CD8-positive, alpha-beta memory T cell (primary cell): ENCODE measurements around the gene MYH9. TPM values are rescaled to one million over a fixed set of nuclear protein-coding genes. Genes with fewer than 3 reads are reported as not detected.
"Not testable (repeated sequence)": the region's sequence is repeated elsewhere in the genome, so short reads cannot be mapped to it uniquely, and the experiment has no call there.

Experiments
- CTCF ChIA-PET: fragments of 350-600 bp; sonication (Branson Sonifier 250); formaldehyde crosslinking; loops from one replicate; lab custom pipeline; 2021; ENCODE audit warnings: antibody characterized with exemption; lab: Charles Lee
- POLR2A ChIA-PET: fragments of 350-600 bp; sonication (Branson Sonifier 250); formaldehyde crosslinking; loops from one replicate; lab custom pipeline; 2021; ENCODE audit warnings: antibody characterized with exemption; lab: Charles Lee
- DNase-seq, 5 donors: peaks; one replicate each; pipeline versions ENCODE4 v3.0.0 to v3.0.0-alpha.2; 2020 to 2022; ENCODE audit warnings: mixed read lengths in 1 of 5
- H3K27ac ChIP-seq: one replicate; pipeline ENCODE4 v1.7.0; 2013; ENCODE audit warnings: low read depth, mild to moderate bottlenecking, low read length, moderate library complexity
- H3K27me3 ChIP-seq: 2 replicates; pipeline ENCODE4 v1.7.0; 2013; ENCODE audit warnings: low read length, mild to moderate bottlenecking; ENCODE audit not compliant: insufficient read depth, poor library complexity, severe bottlenecking
- H3K36me3 ChIP-seq: 2 replicates; pipeline ENCODE4 v1.7.0; 2013; ENCODE audit warnings: mild to moderate bottlenecking, low read length, moderate library complexity; ENCODE audit not compliant: insufficient read depth
- H3K4me1 ChIP-seq: 2 replicates; pipeline ENCODE4 v1.7.0; 2013; ENCODE audit warnings: mild to moderate bottlenecking, low read length, moderate library complexity; ENCODE audit not compliant: insufficient read depth
- H3K4me3 ChIP-seq: 2 replicates; pipeline ENCODE4 v1.7.0; 2013; ENCODE audit warnings: mild to moderate bottlenecking, low read length
- H3K9me3 ChIP-seq: 2 replicates; pipeline ENCODE4 v1.7.0; 2013; ENCODE audit warnings: mild to moderate bottlenecking, low read length
- H3K27ac Mint-ChIP-seq, 8 donors: one replicate each; pipeline ENCODE4 v1.8.0; 2020 to 2021; ENCODE audit warnings: mixed read lengths in 8 of 8, mild to moderate bottlenecking in 6 of 8, inconsistent platforms in 3 of 8, moderate library complexity in 3 of 8
- H3K27me3 Mint-ChIP-seq, 2 donors: one replicate each; pipeline ENCODE4 v1.8.0; 2020 to 2021; ENCODE audit warnings: mixed read lengths in 2 of 2, mild to moderate bottlenecking in 1 of 2, moderate library complexity in 1 of 2
- H3K36me3 Mint-ChIP-seq, 3 donors: one replicate each; pipeline ENCODE4 v1.8.0; 2020 to 2021; ENCODE audit warnings: mixed read lengths in 3 of 3, inconsistent platforms in 1 of 3, mild to moderate bottlenecking in 1 of 3
- H3K4me1 Mint-ChIP-seq, 3 donors: one replicate each; pipeline ENCODE4 v1.8.0; 2020 to 2021; ENCODE audit warnings: mixed read lengths in 3 of 3, inconsistent platforms in 1 of 3, mild to moderate bottlenecking in 1 of 3
- H3K4me3 Mint-ChIP-seq, 7 donors: one replicate each; pipeline ENCODE4 v1.8.0; 2020 to 2021; ENCODE audit warnings: mixed read lengths in 7 of 7, mild to moderate bottlenecking in 6 of 7, moderate library complexity in 4 of 7, inconsistent platforms in 2 of 7
- H3K9me3 Mint-ChIP-seq, 5 donors: one replicate each; pipeline ENCODE4 v1.8.0; 2020 to 2022; ENCODE audit warnings: mixed read lengths in 5 of 5, mild to moderate bottlenecking in 3 of 5, moderate library complexity in 2 of 5, inconsistent platforms in 1 of 5
- polyA plus RNA-seq: library from polyadenylated mRNA; unstranded; fragments of 300-500 nt; fragmentation: Illumina TruSeq; gene quantifications from one replicate; pipeline ENCODE4 v1.2.3, GENCODE V29; 2021
- total RNA-seq, 2 experiments: library from RNA; stranded (reverse); gene quantifications; one replicate each; pipeline ENCODE4 v1.2.3, GENCODE V29; 2021

The MYH9 gene
- total and polyA plus RNA-seq, 3 experiments from 2014 or later = 425 to 684 (median 680) TPM

- H3K4me3 Mint-ChIP-seq = peak overlapping the region in 1 of 7 donors; percentile 11
- H3K4me3 ChIP-seq = no peak overlapping the region
- no peaks in the 10 kb centered on the region for H3K9me3 ChIP-seq
- ChIA-PET CTCF (no interaction called here), POLR2A (no interaction called here)
- no peaks in the 10 kb centered on the region for H3K36me3 Mint-ChIP-seq
- peaks cover 18 to 35% (median 28%) of the 10 kb centered on the region in 3 donors for H3K4me1 Mint-ChIP-seq
- no peaks in the 10 kb centered on the region for H3K9me3 Mint-ChIP-seq
- peaks cover 13% of the 10 kb centered on the region for H3K4me1 ChIP-seq
- peak overlapping the region in 4 of 8 donors; percentile 6 to 56 (median 22) for H3K27ac Mint-ChIP-seq
- H3K36me3 ChIP-seq = no peaks in the 10 kb centered on the region
- no peak overlapping the region for H3K27ac ChIP-seq
- DNase-seq = no peak
- no peaks in the 10 kb centered on the region for H3K27me3 ChIP-seq
- no peaks in the 10 kb centered on the region for H3K27me3 Mint-ChIP-seq
Measured at GRCh38 chr22:36399472-36399778, 11.7 kb upstream of the MYH9 start.

GRCh38 chr22:36398601-36399471, 11.1 kb upstream of the MYH9 start:
- POLR2A ChIA-PET = no interaction called here
- Histone ChIP-seq H3K9me3 (no peaks in the 10 kb centered on the region), H3K36me3 (no peaks in the 10 kb centered on the region), H3K4me1 (peaks cover 9% of the 10 kb centered on the region), H3K4me3 (no peak overlapping the region), H3K27me3 (no peaks in the 10 kb centered on the region), H3K27ac (no peak overlapping the region)
- H3K27ac Mint-ChIP-seq = peak overlapping the region in 4 of 8 donors; percentile 11 to 69 (median 38)
- H3K4me3 Mint-ChIP-seq = no peak overlapping the region
- no peaks in the 10 kb centered on the region for H3K27me3 Mint-ChIP-seq
- H3K36me3 Mint-ChIP-seq = no peaks in the 10 kb centered on the region
- no peaks in the 10 kb centered on the region for H3K9me3 Mint-ChIP-seq
- CTCF ChIA-PET = no interaction called here
- no peak for DNase-seq
- peaks cover 17 to 31% (median 25%) of the 10 kb centered on the region in 3 donors for H3K4me1 Mint-ChIP-seq

DNA sequence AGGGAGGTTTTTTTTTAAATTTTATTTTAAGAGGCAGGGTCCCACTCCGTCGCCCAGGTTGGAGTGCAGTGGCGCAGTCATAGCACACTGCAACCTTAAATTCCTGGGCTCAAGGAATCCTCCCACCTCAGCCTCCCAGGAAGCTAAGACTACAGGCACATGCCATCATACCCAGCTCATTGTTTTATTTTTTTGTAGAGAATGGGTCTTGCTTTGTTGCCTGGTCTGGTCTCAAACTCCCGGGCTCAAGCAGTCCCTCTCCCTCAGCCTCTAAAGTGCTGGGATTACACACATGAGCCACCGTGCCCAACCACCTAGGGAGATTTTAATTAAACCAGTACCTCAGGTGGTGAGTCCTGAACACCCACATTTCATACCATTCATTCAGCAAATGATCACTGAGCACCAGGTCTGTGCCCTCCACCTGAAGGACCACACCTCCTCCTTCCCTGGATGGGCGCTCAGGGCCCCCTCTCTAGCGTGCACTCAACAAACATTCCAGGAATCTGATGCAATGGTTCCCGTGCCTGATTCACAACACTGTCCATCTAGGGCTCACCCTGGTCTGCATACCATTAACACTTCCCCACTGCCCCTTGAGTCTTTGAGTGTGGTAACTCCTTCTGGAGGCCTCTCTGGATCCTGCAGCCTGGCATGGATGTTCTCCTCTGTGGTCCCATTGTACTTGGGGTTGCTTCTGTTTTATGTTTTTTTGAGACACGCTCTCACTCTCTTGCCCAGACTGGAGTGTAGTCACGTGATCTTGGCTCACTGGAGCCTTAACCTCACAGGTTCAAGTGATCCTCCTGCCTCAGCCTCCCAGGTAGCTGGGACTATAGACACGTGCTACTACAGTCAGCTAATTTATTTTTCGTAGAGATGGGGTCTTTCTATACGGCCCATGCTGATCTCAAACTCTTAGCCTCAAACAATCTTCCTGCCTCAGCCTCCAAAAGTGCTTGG, 9.6 kb upstream of the MYH9 start:
- POLR2A ChIA-PET = no interaction called here
- H3K36me3 Mint-ChIP-seq = no peaks in the 10 kb centered on the region
- CTCF ChIA-PET = interaction anchor here (2.1 kb wide), 1 partner anchor 97 kb away, joined by 6 read pairs; no protein-coding TSS in a partner anchor
- H3K27me3 Mint-ChIP-seq = no peaks in the 10 kb centered on the region
- Histone ChIP-seq H3K27me3 (no peaks in the 10 kb centered on the region), H3K9me3 (no peaks in the 10 kb centered on the region), H3K36me3 (no peaks in the 10 kb centered on the region), H3K4me3 (no peak overlapping the region), H3K27ac (no peak overlapping the region), H3K4me1 (peaks cover 9% of the 10 kb centered on the region)
- peaks cover 15 to 28% (median 25%) of the 10 kb centered on the region in 3 donors for H3K4me1 Mint-ChIP-seq
- no peak for DNase-seq
- peak overlapping the region in 2 of 8 donors; percentile 30 to 47 for H3K27ac Mint-ChIP-seq
- no peak overlapping the region for H3K4me3 Mint-ChIP-seq
- no peaks in the 10 kb centered on the region for H3K9me3 Mint-ChIP-seq

- Histone ChIP-seq H3K4me1 (peaks cover 9% of the 10 kb centered on the region), H3K4me3 (no peak overlapping the region), H3K9me3 (no peaks in the 10 kb centered on the region), H3K27ac (no peak overlapping the region), H3K27me3 (no peaks in the 10 kb centered on the region), H3K36me3 (no peaks in the 10 kb centered on the region)
- Mint-ChIP-seq H3K4me3 (peak overlapping the region in 1 of 7 donors; percentile 34), H3K36me3 (no peaks in the 10 kb centered on the region), H3K27ac (peak overlapping the region in 1 of 8 donors; percentile 31), H3K27me3 (no peaks in the 10 kb centered on the region), H3K9me3 (no peaks in the 10 kb centered on the region), H3K4me1 (peaks cover 16 to 28% (median 25%) of the 10 kb centered on the region in 3 donors)
- ChIA-PET POLR2A (interaction anchor here (0.7 kb wide), 1 partner anchor 58 kb away, joined by 6 read pairs; no protein-coding TSS in a partner anchor), CTCF (interaction anchor here (2.1 kb wide), 1 partner anchor 95 kb away, joined by 6 read pairs; no protein-coding TSS in a partner anchor)
- no peak for DNase-seq
Measured at GRCh38 chr22:36395915-36396314, 8.1 kb upstream of the MYH9 start.

GRCh38 chr22:36395055-36395849, 7.5 kb upstream of the MYH9 start:
- DNase-seq = no peak
- H3K4me3 ChIP-seq = no peak overlapping the region
- no peaks in the 10 kb centered on the region for H3K9me3 Mint-ChIP-seq
- no peaks in the 10 kb centered on the region for H3K27me3 ChIP-seq
- H3K36me3 Mint-ChIP-seq = no peaks in the 10 kb centered on the region
- peaks cover 9% of the 10 kb centered on the region for H3K4me1 ChIP-seq
- POLR2A ChIA-PET = no interaction called here
- H3K27ac ChIP-seq = no peak overlapping the region
- H3K36me3 ChIP-seq = no peaks in the 10 kb centered on the region
- peak overlapping the region in 1 of 7 donors; percentile 10 for H3K4me3 Mint-ChIP-seq
- CTCF ChIA-PET = interaction anchor here (2.1 kb wide), 1 partner anchor 95 kb away, joined by 6 read pairs; no protein-coding TSS in a partner anchor
- no peaks in the 10 kb centered on the region for H3K27me3 Mint-ChIP-seq
- peak overlapping the region in 2 of 8 donors; percentile 13 to 29 for H3K27ac Mint-ChIP-seq
- no peaks in the 10 kb centered on the region for H3K9me3 ChIP-seq
- H3K4me1 Mint-ChIP-seq = peaks cover 16 to 28% (median 25%) of the 10 kb centered on the region in 3 donors

GRCh38 chr22:36391638-36392037, 3.9 kb upstream of the MYH9 start:
- Histone ChIP-seq H3K36me3 (no peaks in the 10 kb centered on the region), H3K27me3 (no peaks in the 10 kb centered on the region), H3K4me1 (peaks cover 7% of the 10 kb centered on the region), H3K9me3 (no peaks in the 10 kb centered on the region), H3K4me3 (no peak overlapping the region), H3K27ac (no peak overlapping the region)
- Mint-ChIP-seq H3K4me3 (peak overlapping the region in 1 of 7 donors; percentile 3), H3K36me3 (peaks cover 0 to 2% (median 0%) of the 10 kb centered on the region in 3 donors), H3K9me3 (no peaks in the 10 kb centered on the region), H3K27ac (peak overlapping the region in 1 of 8 donors; percentile 33), H3K27me3 (peaks cover 0 to 1% of the 10 kb centered on the region in 2 donors), H3K4me1 (peaks cover 8 to 18% (median 18%) of the 10 kb centered on the region in 3 donors)
- ChIA-PET POLR2A (no interaction called here), CTCF (no interaction called here)
- no peak for DNase-seq

DNA sequence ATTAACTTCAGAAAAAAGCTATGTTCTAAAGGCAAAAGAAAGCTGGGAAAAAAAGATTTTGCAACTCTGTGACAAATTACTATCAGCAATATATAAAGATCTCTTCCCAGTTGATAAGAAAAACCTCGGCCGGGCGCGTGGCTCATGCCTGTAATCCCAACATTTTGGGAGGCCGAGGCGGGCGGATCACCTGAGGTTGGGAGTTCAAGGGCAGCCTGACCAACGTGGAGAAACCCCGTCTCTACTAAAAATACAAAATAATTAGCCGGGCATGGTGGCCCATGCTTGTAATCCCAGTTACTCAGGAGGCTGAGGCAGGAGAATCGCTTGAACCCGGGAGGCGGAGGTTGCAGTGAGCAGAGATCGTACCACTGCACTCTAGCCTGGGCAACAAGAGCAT, 1.4 kb upstream of the MYH9 start:
- H3K4me1 ChIP-seq = peaks cover 21% of the 10 kb centered on the region
- H3K36me3 ChIP-seq, H3K27me3 Mint-ChIP-seq, H3K9me3 Mint-ChIP-seq, H3K27me3 ChIP-seq, H3K4me3 ChIP-seq, H3K27ac ChIP-seq, DNase-seq, H3K9me3 ChIP-seq: not testable (repeated sequence)
- Mint-ChIP-seq H3K36me3 (peaks cover 0 to 23% (median 7%) of the 10 kb centered on the region in 3 donors), H3K27ac (peak overlapping the region in 3 of 8 donors; percentile 86 to 91 (median 88)), H3K4me3 (peak overlapping the region in 6 of 7 donors; percentile 85 to 97 (median 88)), H3K4me1 (peaks cover 24 to 31% (median 26%) of the 10 kb centered on the region in 3 donors)
- ChIA-PET POLR2A (interaction anchor here (6.2 kb wide), 1 partner anchor 56 kb away, joined by 76 read pairs; no protein-coding TSS in a partner anchor), CTCF (interaction anchor here (1.4 to 6.2 kb wide), 3 partner anchors 9 to 54 kb away, joined by 4 to 44 read pairs (median 6); no protein-coding TSS in a partner anchor)
